Pancreas (tissue), 10 donors: ENCODE results near the gene MRPS18C. TPM values are rescaled to one million over a fixed set of nuclear protein-coding genes. Genes with fewer than 3 reads are reported as not detected.

Experiments used
- ATAC-seq, 4 donors: fragments of 200-7000 bp; cut with Tn5 transposase; one replicate each; pipeline versions ENCODE4 v1.8.0 to v1.9.1; 2020; ENCODE audit warnings: mild to moderate bottlenecking in 4 of 4, moderate library complexity in 4 of 4
- DNase-seq, 6 donors: peaks; one replicate each; pipeline ENCODE4 v3.0.0-alpha.2; 2020
- FAIRE-seq: peaks from 2 replicates; lab custom pipeline; 2012; peaks lifted over from hg19 to GRCh38; lab: Jason Lieb, UNC
- H3K27ac ChIP-seq, 4 donors: fragments of 200-600 bp; sonication (generic); 1 replicate in 3 of 4; 2 replicates in 1 of 4; pipeline versions ENCODE4 v1.5.0 to v1.8.0; 2020
- H3K27me3 ChIP-seq, 4 donors: fragments of 200-600 bp; one replicate each; pipeline ENCODE4 v1.8.0; 2021
- H3K36me3 ChIP-seq, 3 donors: fragments of 200-600 bp; sonication (generic) in 1 of 3; one replicate each; pipeline versions ENCODE4 v1.5.0 to v1.8.0; 2020 to 2021
- H3K4me1 ChIP-seq, 3 donors: fragments of 200-600 bp; one replicate each; pipeline ENCODE4 v1.8.0; 2021
- H3K4me3 ChIP-seq, 4 donors: fragments of 200-600 bp; sonication (generic) in 2 of 4; one replicate each; pipeline versions ENCODE4 v1.5.0 to v1.8.0; 2020 to 2021
- H3K9me3 ChIP-seq, 4 donors: fragments of 200-600 bp; one replicate each; pipeline ENCODE4 v1.8.0; 2021
- CTCF ChIP-seq, 4 donors: fragments of 200-600 bp; sonication (generic) in 3 of 4; IDR thresholded peaks; one replicate each; pipeline versions ENCODE4 v1.5.0 to v1.8.0; 2021; ENCODE audit warnings: antibody characterized with exemption in 4 of 4
- WGBS, 2 donors: extraction: QIAGEN DNeasy Blood & Tissue Kit; methylation state at CpG; one replicate each; pipeline ENCODE4 v1.1.7; 2013; 5-methylcytosine and 5-hydroxymethylcytosine counted together
- intact Hi-C, 3 donors: fragments of 100-400 bp; cut with DNase I; formaldehyde crosslinking; loops; one replicate each; pipeline versions ENCODE4 v1.11.1 to v1.14.2; 2022
- polyA plus RNA-seq, 2 donors: library from polyadenylated mRNA; stranded (reverse); fragments of 200-250 nt; gene quantifications; one replicate each; pipeline ENCODE4 v1.2.3, GENCODE V29; 2013
- total RNA-seq, 6 donors: library from RNA; stranded (reverse); fragmentation: NEBNext Ultra II Directional in 4 of 6; extraction: Animal tissue kit (Norgen Biotek cat#: 25700) in 4 of 6; gene quantifications; one replicate each; pipeline versions ENCODE4 v1.2.1 to v1.2.4, GENCODE V29; 2021 to 2023
- donor health status: healthy with polysubstance abuse.
- donor health status: DM: no; HTN: no; CAD: no; lungs with moderate emphysema.
- donor health status: DM: no; HTN: no; CAD: no.
- donor health status: control.
- donor health status: control.
- donor health status: Bipolar disorder and iron deficiency.
- donor health status: DM: yes; HTN: yes; CAD: no.
- donor health status: DM: no; HTN: no; CAD: no.
- donor health status: DM: no; HTN: no; CAD: no.
- donor health status: DM: yes; HTN: yes; CAD: no.

The MRPS18C gene
- total RNA-seq: 10 to 100 TPM; 10.8 to 22.2 (median 16.8) TPM
- 10 to 100 TPM in 1 of 2 donors, 1 to 10 TPM in 1; 9.0 to 18.2 TPM for polyA plus RNA-seq

- TF ChIP-seq CTCF (IDR thresholded peaks at IDR 0.05): no peak
- Histone ChIP-seq H3K27ac (peak within 1 kb of the TSS; percentile 80 to 96 (median 93)), H3K36me3 (peaks cover 0 to 4% (median 0%) of the 10 kb centered on the region in 3 donors), H3K4me3 (peak within 1 kb of the TSS; percentile 60 to 88 (median 66)), H3K4me1 (peaks cover 5 to 23% (median 10%) of the 10 kb centered on the region in 3 donors), H3K27me3 (no peaks in the 10 kb centered on the region), H3K9me3 (no peaks in the 10 kb centered on the region)
- WGBS, 2 donors: 0% methylated on average over 58 of the region's 58 CpGs
- FAIRE-seq (peak; percentile 51), DNase-seq (peak; percentile 85 to 97 (median 96)), ATAC-seq (peak; percentile 95 to 99 (median 98))
- intact Hi-C loops: no loop called here
Measured at GRCh38 chr4:83455281-83456183, at the start of gene MRPS18C, which contains the start of gene HELQ. TSS of gene MRPS18C (plus strand) at chr4:83456058. CDS start at chr4:83456078, 20 bp downstream. TSS of gene HELQ (minus strand) at chr4:83455823. CDS start at chr4:83455693, 130 bp downstream.

- TF ChIP-seq CTCF (IDR thresholded peaks at IDR 0.05): no peak
- Histone ChIP-seq H3K27ac (no peak overlapping the region), H3K4me1 (no peaks in the 10 kb centered on the region), H3K9me3 (no peaks in the 10 kb centered on the region), H3K27me3 (no peaks in the 10 kb centered on the region), H3K36me3 (peaks cover 0 to 11% (median 0%) of the 10 kb centered on the region in 3 donors), H3K4me3 (no peak overlapping the region)
- WGBS, 2 donors: 88 to 100% methylated on average over 1 of the region's 1 CpG
- no peak for ATAC-seq
- intact Hi-C loops: no loop called here
- FAIRE-seq: no peak
- DNase-seq: no peak
Measured at GRCh38 chr4:83408908-83409307, 47.0 kb upstream of the MRPS18C start.

GRCh38 chr4:83413676-83414075 is 42.2 kb upstream of the MRPS18C start:
- 98 to 100% methylated on average over 2 of the region's 2 CpGs for WGBS, 2 donors
- FAIRE-seq: no peak
- no peaks in the 10 kb centered on the region for H3K9me3 ChIP-seq
- no peak overlapping the region for H3K4me3 ChIP-seq
- intact Hi-C loops: no loop called here
- no peak overlapping the region for H3K27ac ChIP-seq
- no peaks in the 10 kb centered on the region for H3K27me3 ChIP-seq
- no peak for ATAC-seq
- H3K36me3 ChIP-seq: peaks cover 0 to 18% (median 0%) of the 10 kb centered on the region in 3 donors
- TF ChIP-seq CTCF (IDR thresholded peaks at IDR 0.05): no peak
- no peak for DNase-seq
- no peaks in the 10 kb centered on the region for H3K4me1 ChIP-seq

- intact Hi-C loops: no loop called here
- Histone ChIP-seq H3K9me3 (no peaks in the 10 kb centered on the region), H3K36me3 (peaks cover 0 to 20% (median 0%) of the 10 kb centered on the region in 3 donors), H3K27me3 (no peaks in the 10 kb centered on the region), H3K4me3 (no peak overlapping the region), H3K4me1 (no peaks in the 10 kb centered on the region), H3K27ac (no peak overlapping the region)
- TF ChIP-seq CTCF (IDR thresholded peaks at IDR 0.05): no peak
- 91 to 92% methylated on average over 4 of the region's 4 CpGs for WGBS, 2 donors
- FAIRE-seq (no peak), DNase-seq (no peak), ATAC-seq (no peak)
Measured at GRCh38 chr4:83417566-83417965, 38.3 kb upstream of the MRPS18C start.
